ENCODE measurements around the gene USP5. TPM values are rescaled to one million over a fixed set of nuclear protein-coding genes. Genes with fewer than 3 reads are reported as not detected.

USP5 gene
- total and polyA plus RNA-seq, 7 donors = 25.4 to 51.5 (median 41.1) TPM

GRCh38 chr12:6839482-6840201, 12.3 kb upstream of the USP5 start:
- no peak overlapping the region for H3K27ac ChIP-seq
- 68 to 74% methylated on average over 10 of the region's 10 CpGs for WGBS, 2 donors
- H3K9me3 ChIP-seq = no peaks in the 10 kb centered on the region
- H3K4me1 ChIP-seq = no peaks in the 10 kb centered on the region
- intact Hi-C loops (cut with DNase I) = no loop called here
- TF ChIP-seq EP300 (IDR thresholded peaks at IDR 0.05) (no peak), POLR2AphosphoS5 (IDR thresholded peaks at IDR 0.05) (no peak), CTCF (IDR thresholded peaks at IDR 0.05) (no peak), POLR2A (IDR thresholded peaks at IDR 0.05) (no peak)
- peaks cover 0 to 47% (median 2%) of the 10 kb centered on the region in 4 donors for H3K36me3 ChIP-seq
- DNase-seq = no peak
- no peaks in the 10 kb centered on the region for H3K27me3 ChIP-seq
- no peak overlapping the region for H3K4me3 ChIP-seq

- no peaks in the 10 kb centered on the region for H3K4me1 ChIP-seq
- no peak overlapping the region for H3K27ac ChIP-seq
- no peaks in the 10 kb centered on the region for H3K9me3 ChIP-seq
- intact Hi-C loops (cut with DNase I) = no loop called here
- peaks cover 0 to 51% (median 4%) of the 10 kb centered on the region in 4 donors for H3K36me3 ChIP-seq
- no peak overlapping the region for H3K4me3 ChIP-seq
- TF ChIP-seq EP300 (IDR thresholded peaks at IDR 0.05) (no peak), CTCF (IDR thresholded peaks at IDR 0.05) (no peak), POLR2AphosphoS5 (IDR thresholded peaks at IDR 0.05) (no peak), POLR2A (IDR thresholded peaks at IDR 0.05) (no peak)
- DNase-seq = no peak
- WGBS, 2 donors = 78 to 91% methylated on average over 1 of the region's 1 CpG
- no peaks in the 10 kb centered on the region for H3K27me3 ChIP-seq
Observed at GRCh38 chr12:6840330-6840729, 11.6 kb upstream of the USP5 start.

- H3K27ac ChIP-seq = no peak within 1 kb of the TSS
- intact Hi-C loops (cut with DNase I) = no loop called here
- H3K27me3 ChIP-seq = no peaks in the 10 kb centered on the region
- TF ChIP-seq POLR2A (IDR thresholded peaks at IDR 0.05) (no peak), EP300 (IDR thresholded peaks at IDR 0.05) (no peak), POLR2AphosphoS5 (IDR thresholded peaks at IDR 0.05) (no peak), CTCF (IDR thresholded peaks at IDR 0.05) (no peak)
- no peaks in the 10 kb centered on the region for H3K9me3 ChIP-seq
- no peak for DNase-seq
- WGBS, 2 donors = 71 to 77% methylated on average over 24 of the region's 24 CpGs
- no peak within 1 kb of the TSS for H3K4me3 ChIP-seq
- H3K36me3 ChIP-seq = peaks cover 0 to 57% (median 7%) of the 10 kb centered on the region in 4 donors
- H3K4me1 ChIP-seq = no peaks in the 10 kb centered on the region
Observed at GRCh38 chr12:6840761-6841515, 11.0 kb upstream of the USP5 start, which contains the start of gene GNB3. TSS of gene GNB3 (plus strand) at chr12:6840925. CDS start at chr12:6841288, 363 bp downstream.

- no peak for DNase-seq
- TF ChIP-seq POLR2AphosphoS5 (IDR thresholded peaks at IDR 0.05) (no peak), EP300 (IDR thresholded peaks at IDR 0.05) (no peak), CTCF (IDR thresholded peaks at IDR 0.05) (no peak), POLR2A (IDR thresholded peaks at IDR 0.05) (no peak)
- H3K4me3 ChIP-seq = no peak overlapping the region
- H3K4me1 ChIP-seq = no peaks in the 10 kb centered on the region
- intact Hi-C loops (cut with DNase I) = no loop called here
- H3K9me3 ChIP-seq = no peaks in the 10 kb centered on the region
- no peaks in the 10 kb centered on the region for H3K27me3 ChIP-seq
- H3K27ac ChIP-seq = no peak overlapping the region
- peaks cover 0 to 59% (median 6%) of the 10 kb centered on the region in 4 donors for H3K36me3 ChIP-seq
- WGBS, 2 donors = 31 to 75% methylated on average over 4 of the region's 4 CpGs
Observed at GRCh38 chr12:6842075-6842474, 9.9 kb upstream of the USP5 start.
